Body of pancreas (tissue), 4 donors: ENCODE results near the gene POU3F3. TPM values are rescaled to one million over a fixed set of nuclear protein-coding genes. Genes with fewer than 3 reads are reported as not detected.

Source experiments
- ATAC-seq: fragments of 150-250 bp; one replicate; pipeline ENCODE4 v1.9.1; 2016
- DNase-seq, 4 donors: peaks; one replicate each; pipeline ENCODE4 v3.0.0-alpha.2; 2019
- H3K27ac ChIP-seq, 4 donors: fragments of 200-600 bp; sonication (generic); 1 replicate in 3 of 4; 2 replicates in 1 of 4; pipeline versions ENCODE4 v1.5.1 to v1.6.1; 2016 to 2019; ENCODE audit warnings: mild to moderate bottlenecking in 1 of 4, mixed read lengths in 1 of 4, moderate library complexity in 1 of 4
- H3K27me3 ChIP-seq, 2 donors: fragments of 200-600 bp; sonication (generic); one replicate each; pipeline ENCODE4 v1.6.0; 2016; ENCODE audit warnings: mild to moderate bottlenecking in 1 of 2
- H3K36me3 ChIP-seq, 2 donors: fragments of 200-600 bp; sonication (generic); replicated peaks in 1 of 2; 2 replicates each; pipeline ENCODE4 v1.5.1; 2016; ENCODE audit warnings: low read depth in 2 of 2; ENCODE audit not compliant: insufficient read depth in 1 of 2
- H3K4me1 ChIP-seq: fragments of 200-600 bp; sonication (generic); one replicate; pipeline ENCODE4 v1.6.0; 2016
- H3K4me3 ChIP-seq, 2 donors: fragments of 200-600 bp; sonication (generic); 1 replicate in 1 of 2; 2 replicates in 1 of 2; pipeline ENCODE4 v1.5.1; 2016 to 2019
- H3K9me3 ChIP-seq, 3 donors: fragments of 200-600 bp; sonication (generic); 1 replicate in 2 of 3; 2 replicates in 1 of 3; pipeline ENCODE4 v1.5.1; 2016
- CTCF ChIP-seq, 7 experiments: fragments of 450-650 bp in 4 of 7; fragments of 200-600 bp in 3 of 7; sonication (generic) in 3 of 7; IDR thresholded peaks; one replicate each; pipeline ENCODE4 v1.5.1; 2016 to 2019; ENCODE audit warnings: antibody characterized with exemption in 7 of 7
- POLR2A ChIP-seq, 3 donors: fragments of 450-650 bp; IDR thresholded peaks; one replicate each; pipeline ENCODE4 v1.6.1; 2016; ENCODE audit warnings: antibody characterized with exemption in 3 of 3, mild to moderate bottlenecking in 2 of 3
- WGBS, 2 donors: methylation state at CpG; one replicate each; pipeline ENCODE4 v1.1.5; 2017; 5-methylcytosine and 5-hydroxymethylcytosine counted together
- intact Hi-C: fragments of 100-400 bp; cut with DNase I; formaldehyde crosslinking; loops from one replicate; pipeline ENCODE4 v1.15.1; 2023
- total RNA-seq, 2 donors: library from RNA; depleted of rRNA; stranded (reverse); fragments of >200 nt; gene quantifications; one replicate each; pipeline ENCODE4 v1.1.0, GENCODE V29; 2016

The POU3F3 gene
- total RNA-seq, 2 donors from 2014 or later = not detected

- TF ChIP-seq POLR2A (IDR thresholded peaks at IDR 0.05) (no peak), CTCF (IDR thresholded peaks at IDR 0.05) (no peak)
- Histone ChIP-seq H3K36me3 (no peaks in the 10 kb centered on the region), H3K4me3 (no peak overlapping the region), H3K27ac (no peak overlapping the region), H3K27me3 (peaks cover 10 to 67% of the 10 kb centered on the region in 2 donors), H3K9me3 (no peaks in the 10 kb centered on the region), H3K4me1 (peaks cover 30% of the 10 kb centered on the region)
- intact Hi-C loops = no loop called here
- DNase-seq (no peak), ATAC-seq (no peak)
- WGBS, 2 donors = 4 to 5% methylated on average over 29 to 60 of the region's 60 CpGs
Measured at GRCh38 chr2:104863468-104864279, 9.8 kb downstream of the POU3F3 start.

- H3K36me3 ChIP-seq = no peaks in the 10 kb centered on the region
- H3K9me3 ChIP-seq = no peaks in the 10 kb centered on the region
- WGBS, 2 donors = 16 to 19% methylated on average over 14 of the region's 14 CpGs
- DNase-seq (no peak), ATAC-seq (no peak)
- TF ChIP-seq POLR2A (IDR thresholded peaks at IDR 0.05) (no peak), CTCF (IDR thresholded peaks at IDR 0.05) (no peak)
- H3K4me1 ChIP-seq = peaks cover 30% of the 10 kb centered on the region
- H3K27ac ChIP-seq = no peak overlapping the region
- intact Hi-C loops = no loop called here
- H3K27me3 ChIP-seq = peaks cover 10 to 66% of the 10 kb centered on the region in 2 donors
- H3K4me3 ChIP-seq = no peak overlapping the region
Measured at GRCh38 chr2:104864280-104865095, 10.6 kb downstream of the POU3F3 start.

GRCh38 chr2:104865096-104865470 lies 11.2 kb downstream of the POU3F3 start:
- intact Hi-C loops = no loop called here
- Histone ChIP-seq H3K36me3 (no peaks in the 10 kb centered on the region), H3K4me3 (no peak overlapping the region), H3K27me3 (peaks cover 10 to 66% of the 10 kb centered on the region in 2 donors), H3K4me1 (peaks cover 30% of the 10 kb centered on the region), H3K27ac (no peak overlapping the region), H3K9me3 (no peaks in the 10 kb centered on the region)
- TF ChIP-seq CTCF (IDR thresholded peaks at IDR 0.05) = no peak
- no peak for TF ChIP-seq POLR2A (IDR thresholded peaks at IDR 0.05)
- no peak for DNase-seq
- WGBS, 2 donors = 15 to 22% methylated on average over 2 of the region's 2 CpGs
- no peak for ATAC-seq

- DNase-seq (no peak), ATAC-seq (no peak)
Measured at GRCh38 chr2:104866122-104866864, 12.4 kb downstream of the POU3F3 start.

More at GRCh38 chr2:104866122-104866864, 12.4 kb downstream of the POU3F3 start:
- no peak overlapping the region for H3K4me3 ChIP-seq
- H3K36me3 ChIP-seq = no peaks in the 10 kb centered on the region
- H3K27me3 ChIP-seq = peaks cover 10 to 67% of the 10 kb centered on the region in 2 donors
- intact Hi-C loops = no loop called here
- H3K27ac ChIP-seq = no peak overlapping the region
- peaks cover 30% of the 10 kb centered on the region for H3K4me1 ChIP-seq
- no peaks in the 10 kb centered on the region for H3K9me3 ChIP-seq
- TF ChIP-seq CTCF (IDR thresholded peaks at IDR 0.05) = no peak
- no peak for TF ChIP-seq POLR2A (IDR thresholded peaks at IDR 0.05)
- WGBS, 2 donors = 9 to 10% methylated on average over 11 of the region's 11 CpGs
